ENCODE measurements around the gene KLF12.

- TF ChIP-seq CTCF (conservative IDR thresholded peaks at IDR 0.05 in 1 of 2, IDR thresholded peaks at IDR 0.05 in 1 of 2; ENCODE audit: extremely low read depth in 1 of 2, insufficient read depth in 1 of 2, low read depth in 1 of 2, low read length in 2 of 2) (no peak), EZH2 (IDR thresholded peaks at IDR 0.05; ENCODE audit: borderline replicate concordance, low read length) (no peak)
Observed at GRCh38 chr13:74173822-74174221, 39.6 kb upstream of the KLF12 start.

Measured in mammary epithelial cell (primary cell).